Naive thymus-derived CD4-positive, alpha-beta T cell (primary cell): Measurements from ENCODE around the gene DNASE1L2. TPM values are rescaled to one million over a fixed set of nuclear protein-coding genes. Genes with fewer than 3 reads are reported as not detected.

ENCODE experiments used
- ATAC-seq: fragments of 150-1000 bp; cut with Tn5 transposase; 2 replicates; pipeline ENCODE4 v1.10.0; 2021; ENCODE audit warnings: mild to moderate bottlenecking, moderate library complexity
- CTCF ChIA-PET: fragments of 350-600 bp; sonication (Branson Sonifier 250); formaldehyde crosslinking; loops from one replicate; lab custom pipeline; 2021; ENCODE audit warnings: antibody characterized with exemption; lab: Charles Lee
- POLR2A ChIA-PET: fragments of 350-600 bp; sonication (Branson Sonifier 250); formaldehyde crosslinking; loops from one replicate; lab custom pipeline; 2021; ENCODE audit warnings: antibody characterized with exemption, inconsistent platforms; lab: Charles Lee
- DNase-seq, 9 donors: peaks; one replicate each; pipeline versions ENCODE4 v3.0.0 to v3.0.0-alpha.2; 2020 to 2022; ENCODE audit warnings: mixed read lengths in 1 of 9
- H3K27ac ChIP-seq: one replicate; pipeline ENCODE4 v1.7.0; 2013; ENCODE audit warnings: mild to moderate bottlenecking, low read depth, low read length, moderate library complexity
- H3K27me3 ChIP-seq, 2 donors: one replicate each; pipeline ENCODE4 v1.7.0; 2013; ENCODE audit warnings: low read length in 2 of 2, mild to moderate bottlenecking in 2 of 2, moderate library complexity in 2 of 2; ENCODE audit not compliant: control insufficient read depth in 2 of 2, insufficient read depth in 2 of 2
- H3K36me3 ChIP-seq, 3 experiments: 1 replicate in 2 of 3; 2 replicates in 1 of 3; pipeline ENCODE4 v1.7.0; 2013; ENCODE audit warnings: low read length in 3 of 3, mild to moderate bottlenecking in 3 of 3, moderate library complexity in 1 of 3; ENCODE audit not compliant: insufficient read depth in 3 of 3, control insufficient read depth in 2 of 3
- H3K4me1 ChIP-seq, 2 donors: one replicate each; pipeline ENCODE4 v1.7.0; 2013; ENCODE audit warnings: low read length in 2 of 2, mild to moderate bottlenecking in 2 of 2, moderate library complexity in 1 of 2; ENCODE audit not compliant: control insufficient read depth in 2 of 2, insufficient read depth in 2 of 2
- H3K4me3 ChIP-seq: 2 replicates; pipeline ENCODE4 v1.7.0; 2013; ENCODE audit warnings: mild to moderate bottlenecking, low read length
- H3K9me3 ChIP-seq, 3 experiments: 1 replicate in 2 of 3; 2 replicates in 1 of 3; pipeline ENCODE4 v1.7.0; 2013; ENCODE audit warnings: low read length in 3 of 3; ENCODE audit not compliant: control insufficient read depth in 2 of 3
- H3K27ac Mint-ChIP-seq, 9 donors: one replicate each; pipeline ENCODE4 v1.8.0; 2020 to 2022; ENCODE audit warnings: mixed read lengths in 9 of 9, mild to moderate bottlenecking in 8 of 9, moderate library complexity in 5 of 9, inconsistent platforms in 2 of 9
- H3K27me3 Mint-ChIP-seq, 5 donors: one replicate each; pipeline ENCODE4 v1.8.0; 2021 to 2022; ENCODE audit warnings: mixed read lengths in 5 of 5, mild to moderate bottlenecking in 1 of 5
- H3K36me3 Mint-ChIP-seq, 5 donors: one replicate each; pipeline ENCODE4 v1.8.0; 2020 to 2022; ENCODE audit warnings: mixed read lengths in 5 of 5, mild to moderate bottlenecking in 3 of 5, inconsistent platforms in 1 of 5
- H3K4me1 Mint-ChIP-seq, 7 donors: one replicate each; pipeline ENCODE4 v1.8.0; 2020 to 2022; ENCODE audit warnings: mixed read lengths in 7 of 7, mild to moderate bottlenecking in 3 of 7, inconsistent platforms in 1 of 7
- H3K4me3 Mint-ChIP-seq, 10 donors: one replicate each; pipeline ENCODE4 v1.8.0; 2020 to 2022; ENCODE audit warnings: mild to moderate bottlenecking in 10 of 10, mixed read lengths in 10 of 10, moderate library complexity in 6 of 10, inconsistent platforms in 2 of 10
- H3K9me3 Mint-ChIP-seq, 11 donors: one replicate each; pipeline ENCODE4 v1.8.0; 2020 to 2022; ENCODE audit warnings: mixed read lengths in 11 of 11, mild to moderate bottlenecking in 4 of 11, inconsistent platforms in 1 of 11, moderate library complexity in 1 of 11
- intact Hi-C, 2 donors: fragments of 100-400 bp; cut with micrococcal nuclease; formaldehyde crosslinking; loops; one replicate each; pipeline ENCODE4 v1.15.1; 2023
- polyA plus RNA-seq, 2 donors: library from polyadenylated mRNA; unstranded; fragments of 300-500 nt; fragmentation: Illumina TruSeq; gene quantifications; one replicate each; pipeline ENCODE4 v1.2.3, GENCODE V29; 2021
- total RNA-seq, 6 experiments: library from RNA in 5 of 6; stranded (reverse) in 5 of 6; gene quantifications; 1 replicate in 5 of 6; 2 replicates in 1 of 6; pipeline ENCODE4 v1.2.3 and lab custom pipeline; 2021 to 2026

DNASE1L2 gene
- total and polyA plus RNA-seq, 7 experiments from 2014 or later: 0.34 to 3.8 (median 2.2) TPM; not detected in 2

GRCh38 chr16:2213817-2214718, 22.2 kb upstream of the DNASE1L2 start:
- Histone ChIP-seq H3K36me3 (peaks cover 0 to 12% (median 0%) of the 10 kb centered on the region in 3 experiments), H3K4me1 (peaks cover 14 to 16% of the 10 kb centered on the region in 2 donors), H3K27me3 (no peaks in the 10 kb centered on the region), H3K9me3 (no peaks in the 10 kb centered on the region), H3K4me3 (peak overlapping the region; percentile 65), H3K27ac (peak overlapping the region; percentile 73)
- ATAC-seq: no peak
- H3K9me3 Mint-ChIP-seq: peaks cover 0 to 1% (median 0%) of the 10 kb centered on the region in 11 donors
- H3K4me3 Mint-ChIP-seq: peak overlapping the region; percentile 65 to 88 (median 79)
- DNase-seq: peak in 1 of 9 donors; percentile 60
- ChIA-PET CTCF (interaction anchor here (1.2 kb wide), 1 partner anchor 55 kb away, joined by 4 read pairs; no protein-coding TSS in a partner anchor), POLR2A (interaction anchor here (0.6 to 3.8 kb wide), 20 partner anchors 8 to 1498 kb away, joined by 3 to 50 read pairs (median 4); partner anchors contain the start of genes AMDHD2, ATP6V0C, E4F1 and ECI1)
- intact Hi-C loops: loop anchor here in 1 of 2 donors (2.0 kb wide), 2 partner anchors 55 to 249 kb away; partner anchors contain the start of genes RNPS1 and RPS2
- peak overlapping the region in 3 of 9 donors; percentile 68 to 79 (median 71) for H3K27ac Mint-ChIP-seq
- H3K36me3 Mint-ChIP-seq: no peaks in the 10 kb centered on the region
- H3K4me1 Mint-ChIP-seq: peaks cover 11 to 21% (median 17%) of the 10 kb centered on the region in 7 donors
- H3K27me3 Mint-ChIP-seq: no peaks in the 10 kb centered on the region

DNA sequence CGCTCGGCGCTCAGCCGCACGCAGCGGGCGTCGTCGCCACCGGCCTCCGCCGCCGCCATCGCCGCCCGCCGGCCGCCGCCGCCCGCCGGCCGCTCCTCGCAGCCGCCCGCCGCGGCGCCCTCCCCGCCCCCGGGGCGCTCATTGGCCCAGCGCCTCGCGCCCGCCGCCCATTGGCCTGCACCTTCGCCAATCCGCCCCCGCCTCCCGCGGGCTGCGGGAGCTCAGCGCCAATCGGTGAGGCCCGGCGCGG, 21.6 kb upstream of the DNASE1L2 start, which contains the start of gene PGP:
TSS of gene PGP (minus strand) at position 122 of the 250 bp plus-strand sequence. CDS start at position 59, 63 bp downstream.
- POLR2A ChIA-PET: interaction anchor here (0.6 to 3.8 kb wide), 21 partner anchors 8 to 1498 kb away, joined by 3 to 50 read pairs (median 4); partner anchors contain the start of genes AMDHD2, ATP6V0C, E4F1 and ECI1
- H3K36me3 Mint-ChIP-seq: no peaks in the 10 kb centered on the region

GRCh38 chr16:2216330-2216729, 19.9 kb upstream of the DNASE1L2 start:
- ATAC-seq (no peak), DNase-seq (no peak)
- intact Hi-C loops: no loop called here
- no peaks in the 10 kb centered on the region for H3K27me3 Mint-ChIP-seq
- peaks cover 11 to 21% (median 17%) of the 10 kb centered on the region in 7 donors for H3K4me1 Mint-ChIP-seq
- no peaks in the 10 kb centered on the region for H3K36me3 ChIP-seq
- H3K36me3 Mint-ChIP-seq: no peaks in the 10 kb centered on the region
- ChIA-PET CTCF (interaction anchor here (1.3 kb wide), 1 partner anchor 22 kb away, joined by 3 read pairs; no protein-coding TSS in a partner anchor), POLR2A (interaction anchor here (1.2 to 3.8 kb wide), 3 partner anchors 10 to 252 kb away, joined by 3 to 50 read pairs (median 5); partner anchors contain the start of genes MLST8 and RPS2)
- H3K27ac ChIP-seq: no peak overlapping the region
- H3K4me1 ChIP-seq: peaks cover 14 to 16% of the 10 kb centered on the region in 2 donors
- no peaks in the 10 kb centered on the region for H3K27me3 ChIP-seq
- no peaks in the 10 kb centered on the region for H3K9me3 ChIP-seq
- peaks cover 0 to 1% (median 0%) of the 10 kb centered on the region in 11 donors for H3K9me3 Mint-ChIP-seq
- H3K4me3 ChIP-seq: no peak overlapping the region
- H3K27ac Mint-ChIP-seq: peak overlapping the region in 2 of 9 donors; percentile 22 to 66
- peak overlapping the region; percentile 27 to 89 (median 52) for H3K4me3 Mint-ChIP-seq

More for the DNA sequence above, 21.6 kb upstream of the DNASE1L2 start, which contains the start of gene PGP:
- H3K27ac ChIP-seq: peak within 1 kb of the TSS; percentile 85
- peaks cover 0 to 1% (median 0%) of the 10 kb centered on the region in 11 donors for H3K9me3 Mint-ChIP-seq
- CTCF ChIA-PET: interaction anchor here (1.2 kb wide), 1 partner anchor 54 kb away, joined by 4 read pairs; no protein-coding TSS in a partner anchor
- H3K4me3 Mint-ChIP-seq: peak within 1 kb of the TSS; percentile 77 to 94 (median 88)
- DNase-seq (no peak), ATAC-seq (peak; percentile 95)
- peaks cover 11 to 21% (median 17%) of the 10 kb centered on the region in 7 donors for H3K4me1 Mint-ChIP-seq
- H3K27ac Mint-ChIP-seq: peak within 1 kb of the TSS; percentile 45 to 92 (median 88)
- no peaks in the 10 kb centered on the region for H3K27me3 Mint-ChIP-seq
- peaks cover 14 to 16% of the 10 kb centered on the region in 2 donors for H3K4me1 ChIP-seq
- H3K9me3 ChIP-seq: no peaks in the 10 kb centered on the region
- H3K36me3 ChIP-seq: peaks cover 0 to 7% (median 0%) of the 10 kb centered on the region in 3 experiments
- H3K4me3 ChIP-seq: peak within 1 kb of the TSS; percentile 90
- H3K27me3 ChIP-seq: no peaks in the 10 kb centered on the region
- intact Hi-C loops: loop anchor here in 1 of 2 donors (2.0 kb wide), 2 partner anchors 54 to 250 kb away; partner anchors contain the start of genes RNPS1 and RPS2

DNA sequence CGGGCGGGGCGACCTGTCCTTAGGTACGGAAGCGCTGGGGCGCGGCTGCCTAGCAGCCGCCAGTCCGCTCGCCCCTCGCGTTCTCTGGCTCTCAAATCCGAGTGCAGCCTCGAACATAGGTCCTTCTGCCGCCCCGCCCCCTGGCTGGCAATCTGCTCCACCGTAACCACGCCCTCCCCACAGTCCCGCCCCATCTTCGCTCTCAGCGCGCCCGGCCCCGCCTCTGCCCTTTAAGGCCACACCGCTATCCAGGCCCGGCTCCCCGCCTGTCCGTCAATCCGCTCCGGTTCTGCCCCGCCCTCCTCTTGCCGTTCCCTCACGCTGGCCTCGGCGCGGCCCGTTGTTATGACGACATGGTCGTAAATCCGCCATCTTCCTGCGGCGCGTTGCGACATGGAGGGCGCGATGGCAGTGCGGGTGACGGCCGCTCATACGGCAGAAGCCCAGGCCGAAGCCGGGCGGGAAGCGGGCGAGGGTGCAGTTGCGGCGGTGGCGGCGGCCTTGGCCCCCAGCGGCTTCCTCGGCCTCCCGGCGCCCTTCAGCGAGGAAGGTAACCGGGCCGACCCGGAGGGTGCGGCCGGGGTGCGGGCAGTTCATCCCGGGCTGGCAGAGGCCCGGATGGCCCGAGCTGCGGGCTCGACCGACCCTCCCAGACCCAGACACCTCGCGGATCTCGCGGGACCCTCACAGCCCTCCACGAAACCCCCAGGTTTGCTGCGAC, 12.9 kb upstream of the DNASE1L2 start, which contains the start of gene E4F1:
TSS of gene E4F1 (plus strand) at position 371 of the 721 bp plus-strand sequence. CDS start at position 394, 23 bp downstream.
- POLR2A ChIA-PET: interaction anchor here (0.6 to 1.8 kb wide), 7 partner anchors 9 to 69 kb away, joined by 3 to 12 read pairs (median 4); partner anchors contain the start of genes MLST8, PGP and TRAF7
- Histone ChIP-seq H3K4me3 (peak within 1 kb of the TSS; percentile 81), H3K27me3 (no peaks in the 10 kb centered on the region), H3K27ac (peak within 1 kb of the TSS; percentile 81), H3K4me1 (peaks cover 7 to 9% of the 10 kb centered on the region in 2 donors), H3K36me3 (peaks cover 0 to 24% (median 0%) of the 10 kb centered on the region in 3 experiments), H3K9me3 (no peaks in the 10 kb centered on the region)
- CTCF ChIA-PET: no interaction called here
- no peaks in the 10 kb centered on the region for H3K9me3 Mint-ChIP-seq
- H3K36me3 Mint-ChIP-seq: peaks cover 0 to 7% (median 0%) of the 10 kb centered on the region in 5 donors
- H3K4me3 Mint-ChIP-seq: peak within 1 kb of the TSS; percentile 79 to 91 (median 88)
- intact Hi-C loops: loop anchor here (1.0 to 10.0 kb wide), 14 partner anchors 8 to 309 kb away; partner anchors contain the start of genes CCNF (in 2 of the 2), ECI1 (in 2 of the 2), MLST8 (in 2 of the 2) and RNPS1 (in 2 of the 2)
- H3K27me3 Mint-ChIP-seq: peaks cover 0 to 3% (median 0%) of the 10 kb centered on the region in 5 donors
- H3K4me1 Mint-ChIP-seq: peaks cover 0 to 25% (median 19%) of the 10 kb centered on the region in 7 donors
- peak within 1 kb of the TSS; percentile 45 to 92 (median 86) for H3K27ac Mint-ChIP-seq
- ATAC-seq: peak; percentile 99
- peak; percentile 91 to 99 (median 97) for DNase-seq

GRCh38 chr16:2223942-2224486, 12.2 kb upstream of the DNASE1L2 start:
- intact Hi-C loops: loop anchor here (1.0 to 10.0 kb wide), 14 partner anchors 9 to 308 kb away; partner anchors contain the start of genes CCNF (in 2 of the 2), ECI1 (in 2 of the 2), MLST8 (in 2 of the 2) and RNPS1 (in 2 of the 2)

More at GRCh38 chr16:2223942-2224486, 12.2 kb upstream of the DNASE1L2 start:
- CTCF ChIA-PET: no interaction called here
- peaks cover 0 to 3% (median 0%) of the 10 kb centered on the region in 5 donors for H3K27me3 Mint-ChIP-seq
- ATAC-seq: peak; percentile 5
- POLR2A ChIA-PET: interaction anchor here (0.6 to 1.8 kb wide), 5 partner anchors 9 to 70 kb away, joined by 3 to 12 read pairs (median 4); partner anchors contain the start of genes PGP and TRAF7
- H3K9me3 Mint-ChIP-seq: no peaks in the 10 kb centered on the region
- H3K27ac ChIP-seq: peak overlapping the region; percentile 81
- H3K4me3 ChIP-seq: peak overlapping the region; percentile 81
- H3K27ac Mint-ChIP-seq: peak overlapping the region in 7 of 9 donors; percentile 43 to 83 (median 76)
- H3K4me1 Mint-ChIP-seq: peaks cover 0 to 25% (median 19%) of the 10 kb centered on the region in 7 donors
- peaks cover 7 to 9% of the 10 kb centered on the region in 2 donors for H3K4me1 ChIP-seq
- peaks cover 0 to 7% (median 0%) of the 10 kb centered on the region in 5 donors for H3K36me3 Mint-ChIP-seq
- DNase-seq: peak in 1 of 9 donors; percentile 51
- peaks cover 0 to 30% (median 4%) of the 10 kb centered on the region in 3 experiments for H3K36me3 ChIP-seq
- no peaks in the 10 kb centered on the region for H3K9me3 ChIP-seq
- no peaks in the 10 kb centered on the region for H3K27me3 ChIP-seq
- H3K4me3 Mint-ChIP-seq: peak overlapping the region; percentile 79 to 91 (median 87)
